GM18499 (cell line): Measurements from ENCODE around the gene PHF11.

Experiments used
- ATAC-seq: cut with Tn5 transposase; IDR thresholded peaks from one replicate; pipeline ENCODE4 v1.9.1; 2021; ENCODE audit warnings: moderate number of reproducible peaks; ENCODE audit not compliant: insufficient read depth, unreplicated experiment

PHF11 gene

GRCh38 chr13:49495783-49496762 lies at the start of gene PHF11:
Gene PHF11, plus strand, starts transcription at chr13:49495953. Its CDS starts 49 bp downstream, at chr13:49496002.
- peak; percentile 55 for ATAC-seq

- no peak for ATAC-seq
Measured at GRCh38 chr13:49446473-49446872, 49.3 kb upstream of the PHF11 start.

GRCh38 chr13:49448753-49449152 lies 47.0 kb upstream of the PHF11 start:
- no peak for ATAC-seq

- ATAC-seq, result no peak
Measured at GRCh38 chr13:49450105-49450819, 45.5 kb upstream of the PHF11 start.

- ATAC-seq, result no peak
Measured at GRCh38 chr13:49452725-49453457, 42.9 kb upstream of the PHF11 start.

GRCh38 chr13:49453465-49453864 lies 42.3 kb upstream of the PHF11 start:
- ATAC-seq, result no peak

GRCh38 chr13:49454388-49455006 lies 41.3 kb upstream of the PHF11 start:
- ATAC-seq, result peak; percentile 99

- ATAC-seq, result peak; percentile 7
Measured at GRCh38 chr13:49455007-49455398, 40.8 kb upstream of the PHF11 start.

- ATAC-seq, result no peak
Measured at GRCh38 chr13:49456156-49456555, 39.6 kb upstream of the PHF11 start.

GRCh38 chr13:49457221-49457620 lies 38.5 kb upstream of the PHF11 start:
- no peak for ATAC-seq

GRCh38 chr13:49459580-49459979 lies 36.2 kb upstream of the PHF11 start:
- ATAC-seq, result no peak

GRCh38 chr13:49464085-49464484 lies 31.7 kb upstream of the PHF11 start:
- ATAC-seq, result no peak

GRCh38 chr13:49464621-49465325 lies 31.0 kb upstream of the PHF11 start:
- no peak for ATAC-seq

- ATAC-seq, result no peak
Measured at GRCh38 chr13:49466292-49466838, 29.4 kb upstream of the PHF11 start.

- ATAC-seq, result no peak
Measured at GRCh38 chr13:49472186-49472585, 23.6 kb upstream of the PHF11 start.

GRCh38 chr13:49476529-49476928 lies 19.2 kb upstream of the PHF11 start:
- no peak for ATAC-seq

GRCh38 chr13:49481788-49482187 lies 14.0 kb upstream of the PHF11 start:
- ATAC-seq, result no peak

- ATAC-seq, result no peak
Measured at GRCh38 chr13:49488563-49488962, 7.2 kb upstream of the PHF11 start.

- no peak for ATAC-seq
Measured at GRCh38 chr13:49494645-49495044, 1.1 kb upstream of the PHF11 start.
